GM18868 (cell line): Measurements from ENCODE around the gene CKB.

Experiments
- ATAC-seq: cut with Tn5 transposase; IDR thresholded peaks from one replicate; pipeline ENCODE4 v1.9.1; 2021; ENCODE audit warnings: mild to moderate bottlenecking, moderate library complexity; ENCODE audit not compliant: unreplicated experiment

CKB gene

DNA sequence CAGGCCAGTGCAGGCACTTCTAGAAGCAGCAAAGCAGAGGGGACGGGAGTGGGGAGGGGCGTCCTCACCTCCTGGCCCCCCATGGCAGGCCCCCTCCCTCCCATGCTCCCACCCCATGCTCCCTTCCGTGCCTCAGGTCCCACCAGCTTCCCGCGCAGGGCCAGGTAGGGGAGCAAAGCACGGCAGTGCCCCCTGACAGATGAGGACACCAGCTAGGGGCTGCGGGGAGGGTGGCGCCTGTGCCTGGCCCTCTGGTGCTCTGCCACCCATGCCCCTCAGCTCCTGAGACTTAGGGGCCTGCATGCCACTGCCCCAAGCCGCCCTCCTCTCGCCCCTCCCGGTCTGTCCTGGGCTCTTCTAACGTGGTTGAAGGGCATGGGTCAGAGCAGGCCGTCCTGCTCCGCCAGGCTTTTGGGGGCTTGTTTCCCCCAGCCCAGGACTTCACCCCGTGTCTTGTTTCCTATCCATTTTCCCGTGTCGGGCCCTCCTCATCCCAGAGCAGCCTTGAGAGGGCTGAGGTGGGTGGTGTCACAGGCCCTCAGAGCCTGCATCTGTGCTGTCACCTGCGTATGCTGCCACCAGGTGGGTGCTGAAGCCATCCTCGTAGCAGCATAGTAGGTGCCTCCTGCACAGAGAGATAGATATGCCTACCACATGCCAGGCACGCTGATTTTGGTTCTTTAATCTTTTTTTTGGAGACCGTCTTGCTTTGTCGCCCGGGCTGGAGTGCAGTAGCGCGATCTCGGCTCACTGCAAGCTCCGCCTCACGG is 16.6 kb upstream of the CKB start:
- no peak for ATAC-seq

DNA sequence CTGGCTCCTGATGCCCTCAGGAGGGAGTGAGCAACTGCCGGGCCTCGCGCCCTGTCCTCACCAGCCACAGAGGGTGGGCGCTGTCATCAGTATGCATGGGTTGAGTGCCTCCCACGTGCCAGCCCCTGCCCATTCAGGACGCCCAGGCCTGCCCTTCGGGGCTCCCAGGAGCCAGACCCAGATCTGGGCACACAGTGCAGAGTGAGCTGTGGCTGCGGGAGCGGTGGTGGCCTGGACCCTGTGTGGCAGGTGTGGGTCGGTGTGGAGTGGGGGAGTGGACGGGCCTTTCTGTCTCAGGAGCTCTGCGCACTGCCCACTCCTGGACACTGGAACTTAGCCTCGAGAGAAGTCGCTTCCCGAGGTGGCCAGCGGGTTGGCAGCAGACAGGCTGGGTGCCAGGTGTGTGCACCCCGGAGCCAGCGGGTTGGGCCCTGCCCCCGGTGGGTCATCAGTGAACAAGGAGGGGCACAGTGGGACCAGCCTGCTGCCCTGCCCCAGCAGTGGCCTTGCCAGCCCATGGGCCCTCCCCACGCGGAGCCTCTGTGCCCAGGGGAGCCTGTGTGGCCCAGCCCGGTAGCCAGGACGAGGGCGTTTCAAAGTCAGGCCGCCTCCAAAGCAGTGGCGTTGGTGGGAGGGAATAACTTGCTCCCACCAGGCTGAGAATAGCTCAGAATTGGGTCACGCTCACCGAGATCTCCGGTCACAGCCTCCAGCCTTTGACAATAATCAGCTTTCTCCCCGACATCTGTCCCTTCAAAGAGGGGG is 15.8 kb upstream of the CKB start:
- ATAC-seq = no peak

DNA sequence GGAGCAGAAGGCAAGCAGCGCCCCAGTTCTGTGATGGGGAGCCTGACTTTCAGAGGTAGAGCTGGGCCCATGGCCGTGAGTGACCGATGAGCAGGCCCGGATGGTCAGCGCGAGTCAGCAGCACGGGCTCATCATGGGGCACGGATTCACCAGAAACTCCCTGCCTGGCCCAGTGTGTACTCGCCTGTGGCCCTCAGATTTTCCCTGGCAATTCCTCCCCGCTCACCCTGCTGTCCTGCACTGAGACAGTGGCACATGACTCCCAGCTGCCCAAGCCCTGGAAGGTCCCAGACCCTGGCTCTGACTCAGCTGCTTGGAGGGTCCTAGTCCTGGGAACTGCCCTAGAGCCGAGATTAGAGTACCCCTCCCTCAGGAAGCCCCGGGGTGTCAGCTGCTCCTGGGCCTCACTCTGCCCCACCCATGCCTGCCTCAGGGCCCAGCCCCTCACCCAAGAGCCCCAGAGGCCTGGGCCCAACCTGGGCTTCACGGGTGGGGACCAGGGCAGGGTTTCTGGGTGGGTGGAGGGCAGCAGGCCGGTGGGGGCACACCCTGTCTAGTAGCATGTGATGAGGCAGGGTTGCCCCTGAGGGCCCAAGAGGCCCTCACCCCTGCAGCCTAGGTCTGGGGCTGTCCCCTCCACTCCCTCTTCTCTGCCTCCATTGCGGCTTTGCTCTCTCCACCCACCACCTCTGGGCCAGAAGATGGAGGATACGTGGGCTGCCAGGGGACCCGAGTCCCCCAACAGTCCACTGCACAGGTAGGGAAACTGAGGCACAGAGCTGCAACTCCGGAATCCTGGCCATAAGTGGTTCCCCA is 14.8 kb upstream of the CKB start:
- ATAC-seq = no peak

DNA sequence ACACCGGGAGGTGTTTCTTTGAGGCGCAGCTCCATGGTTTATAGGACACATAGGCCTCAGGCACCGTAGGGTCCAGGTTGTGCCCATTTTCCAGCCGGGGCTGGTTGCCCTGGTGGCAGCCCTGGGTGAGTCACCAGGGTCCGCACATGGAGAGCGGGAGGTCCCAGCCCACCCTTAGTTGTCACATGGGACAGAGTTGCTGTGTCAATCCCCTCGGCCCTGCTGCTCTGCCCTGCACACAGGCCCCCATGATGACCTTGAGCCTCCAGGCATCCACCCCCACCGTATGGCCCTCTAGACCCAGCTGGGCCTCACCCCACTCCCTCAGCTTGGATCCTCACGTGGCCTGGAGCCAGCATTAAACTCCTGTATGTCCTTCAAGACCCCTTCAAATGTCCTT is 14.1 kb upstream of the CKB start:
- no peak for ATAC-seq

DNA sequence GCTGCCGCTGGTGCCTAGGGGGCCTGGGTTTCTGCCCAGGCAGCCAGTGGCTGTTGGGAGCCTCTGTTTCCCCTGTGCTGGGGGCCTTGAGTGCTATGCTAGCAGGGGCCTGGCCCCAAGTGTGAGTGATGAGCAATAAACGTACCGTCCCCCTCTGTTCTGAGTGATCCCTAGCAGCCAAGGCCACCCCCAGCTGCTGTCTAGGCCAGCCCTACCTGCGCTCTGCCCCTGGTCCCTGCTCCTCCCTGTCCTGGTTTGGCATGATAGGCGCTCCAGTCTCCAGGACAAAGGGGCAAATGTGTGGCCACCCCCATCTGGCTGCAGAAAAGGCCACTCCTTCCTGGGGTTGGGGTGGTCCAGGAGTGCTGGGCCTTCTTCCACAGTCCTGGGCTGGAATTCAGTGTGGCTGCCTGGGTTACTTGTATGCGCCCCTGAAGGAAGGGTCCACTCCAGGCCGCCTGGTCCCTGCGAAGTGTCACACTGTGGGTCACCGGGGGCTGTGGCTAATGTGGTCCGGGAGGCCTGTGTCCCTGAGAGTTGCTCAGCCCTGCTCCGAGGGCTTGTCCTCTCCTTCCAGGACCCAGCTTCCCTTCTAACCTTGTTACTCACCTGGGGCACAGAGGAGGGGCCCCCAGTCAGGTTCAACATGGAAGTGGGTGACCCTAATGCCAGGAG is 13.4 kb upstream of the CKB start:
- no peak for ATAC-seq

DNA sequence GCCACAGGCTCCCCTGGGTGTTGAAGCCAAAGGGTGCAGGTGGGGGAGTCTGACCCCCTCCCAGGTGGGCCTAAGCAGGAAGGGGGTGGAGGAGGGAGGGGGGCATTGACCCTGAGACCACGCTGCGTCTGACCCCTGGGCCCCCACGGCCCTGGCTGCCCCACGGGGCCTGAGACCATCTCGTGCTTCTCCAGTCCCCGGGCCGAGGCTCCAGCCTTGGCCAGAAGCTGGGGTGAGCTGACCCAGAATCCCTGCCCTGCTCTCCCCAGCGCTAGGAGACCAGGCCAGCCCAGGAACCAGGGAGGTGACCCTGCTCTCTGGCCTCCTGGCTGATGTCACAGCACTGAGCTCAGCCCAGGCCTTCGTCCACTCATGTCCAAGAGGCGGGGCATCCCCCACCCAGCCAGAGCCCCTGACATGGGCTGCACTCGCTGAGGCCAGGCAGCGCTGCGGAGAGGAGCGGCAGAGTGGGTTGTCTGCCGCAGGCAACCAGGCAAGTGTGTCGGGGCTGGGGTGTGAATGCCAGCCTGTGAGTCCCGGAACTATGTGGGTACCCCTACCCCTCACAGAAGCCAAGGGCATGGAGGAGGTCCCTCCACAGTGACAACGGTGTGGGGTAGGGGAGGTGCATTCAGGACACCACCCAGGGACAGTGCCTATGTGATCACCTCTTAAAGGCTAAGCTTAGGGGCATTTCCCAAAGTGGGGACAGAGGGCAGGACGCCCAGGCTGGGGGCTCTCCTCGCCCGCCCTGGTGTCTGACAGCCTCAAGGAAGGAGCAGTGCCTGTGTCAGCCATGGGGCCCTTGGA is 12.7 kb upstream of the CKB start:
- no peak for ATAC-seq

DNA sequence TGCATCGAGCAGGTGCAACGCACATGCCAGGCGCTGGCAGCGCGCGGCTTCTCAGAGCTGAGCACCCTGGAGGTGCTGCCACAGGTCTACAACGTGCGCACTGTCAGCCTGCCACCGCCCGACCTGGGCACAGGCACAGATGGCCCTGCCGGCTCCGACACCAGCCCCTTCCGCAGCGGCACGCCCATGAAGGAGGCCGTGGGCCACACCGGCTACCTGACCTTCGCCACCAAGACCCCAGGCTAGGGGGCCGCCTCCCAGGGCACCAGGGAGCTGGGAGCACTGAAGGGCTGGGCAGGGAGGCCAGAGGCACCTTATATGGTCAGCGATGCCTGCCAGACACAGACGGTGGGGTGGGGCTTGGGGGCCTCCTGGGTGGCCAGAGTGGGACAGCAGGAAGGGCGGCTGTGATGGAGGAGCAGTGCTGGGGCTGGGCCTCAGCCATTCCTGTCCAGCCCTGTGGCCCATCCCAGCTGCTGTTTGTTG is 12.0 kb upstream of the CKB start:
- no peak for ATAC-seq

DNA sequence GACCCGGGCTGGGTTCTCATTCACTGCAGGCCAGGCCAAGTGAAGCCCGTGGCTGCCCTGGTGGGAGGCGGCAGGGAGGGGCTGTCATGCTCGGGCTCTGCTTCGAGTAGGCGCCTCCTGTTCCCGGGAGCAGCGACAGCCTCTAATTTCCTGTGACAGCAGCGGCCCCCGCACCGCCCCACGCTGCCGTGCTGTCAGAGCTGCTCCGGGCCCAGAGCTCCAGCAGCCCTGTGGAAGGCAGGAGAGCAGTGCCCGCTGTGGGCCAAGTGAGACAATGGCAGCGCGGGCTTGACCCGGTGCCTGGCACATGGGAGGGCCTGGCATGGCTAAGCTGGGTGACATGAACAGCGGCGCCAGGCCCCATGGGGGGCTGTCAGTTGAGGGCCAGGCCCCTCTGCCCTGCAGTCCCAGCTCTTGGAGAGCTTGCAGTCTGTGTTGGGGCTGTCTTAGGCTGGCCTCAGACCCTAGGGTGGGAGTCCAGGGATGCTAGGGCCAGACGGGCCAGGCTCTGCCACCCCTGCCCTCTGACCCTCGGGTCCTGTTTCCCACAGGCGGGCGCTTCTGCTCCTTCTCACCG is 11.5 kb upstream of the CKB start:
- no peak for ATAC-seq

DNA sequence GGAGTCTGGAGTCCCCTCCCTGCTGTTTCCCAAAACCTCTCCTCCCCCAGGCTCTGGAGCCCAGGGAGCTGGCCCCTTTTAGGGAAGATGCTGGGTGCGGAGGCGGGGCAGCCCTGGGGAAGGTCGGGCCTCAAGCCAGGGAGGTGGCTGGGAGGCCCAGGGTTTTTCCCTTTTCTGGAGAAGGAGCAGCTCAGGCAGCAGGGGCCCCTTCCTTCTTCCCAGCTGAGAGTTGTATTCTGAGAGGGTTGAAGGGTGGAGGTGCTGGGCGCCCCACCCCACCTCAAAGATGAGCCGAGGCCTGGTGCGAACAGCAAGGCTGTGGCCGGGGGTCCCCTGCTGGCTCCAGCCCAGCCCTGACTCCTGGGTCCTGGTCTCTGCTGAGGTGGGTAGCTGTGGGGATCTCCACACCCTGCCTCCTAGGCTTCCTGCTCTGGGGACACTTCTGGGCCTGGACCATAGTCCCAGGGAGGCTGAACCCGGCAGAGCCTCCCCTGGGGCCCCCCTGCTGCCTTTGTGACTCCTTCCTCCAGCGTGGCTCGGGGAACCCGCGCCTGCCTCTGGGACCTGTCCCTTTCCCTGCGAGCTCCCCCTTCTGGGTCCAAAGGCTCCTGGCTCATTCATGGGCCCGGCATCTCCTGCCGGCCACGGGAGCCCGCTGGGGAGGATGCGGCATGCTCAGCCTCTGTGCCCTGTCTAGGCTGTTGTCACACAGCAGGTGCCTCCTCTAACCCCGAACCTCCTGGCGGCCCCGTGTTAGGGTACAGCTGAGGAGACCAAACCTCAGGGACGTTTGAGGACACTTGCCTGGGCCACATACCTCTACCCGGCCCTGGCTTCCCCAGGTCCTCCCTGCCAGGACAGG is 10.7 kb upstream of the CKB start:
- no peak for ATAC-seq

DNA sequence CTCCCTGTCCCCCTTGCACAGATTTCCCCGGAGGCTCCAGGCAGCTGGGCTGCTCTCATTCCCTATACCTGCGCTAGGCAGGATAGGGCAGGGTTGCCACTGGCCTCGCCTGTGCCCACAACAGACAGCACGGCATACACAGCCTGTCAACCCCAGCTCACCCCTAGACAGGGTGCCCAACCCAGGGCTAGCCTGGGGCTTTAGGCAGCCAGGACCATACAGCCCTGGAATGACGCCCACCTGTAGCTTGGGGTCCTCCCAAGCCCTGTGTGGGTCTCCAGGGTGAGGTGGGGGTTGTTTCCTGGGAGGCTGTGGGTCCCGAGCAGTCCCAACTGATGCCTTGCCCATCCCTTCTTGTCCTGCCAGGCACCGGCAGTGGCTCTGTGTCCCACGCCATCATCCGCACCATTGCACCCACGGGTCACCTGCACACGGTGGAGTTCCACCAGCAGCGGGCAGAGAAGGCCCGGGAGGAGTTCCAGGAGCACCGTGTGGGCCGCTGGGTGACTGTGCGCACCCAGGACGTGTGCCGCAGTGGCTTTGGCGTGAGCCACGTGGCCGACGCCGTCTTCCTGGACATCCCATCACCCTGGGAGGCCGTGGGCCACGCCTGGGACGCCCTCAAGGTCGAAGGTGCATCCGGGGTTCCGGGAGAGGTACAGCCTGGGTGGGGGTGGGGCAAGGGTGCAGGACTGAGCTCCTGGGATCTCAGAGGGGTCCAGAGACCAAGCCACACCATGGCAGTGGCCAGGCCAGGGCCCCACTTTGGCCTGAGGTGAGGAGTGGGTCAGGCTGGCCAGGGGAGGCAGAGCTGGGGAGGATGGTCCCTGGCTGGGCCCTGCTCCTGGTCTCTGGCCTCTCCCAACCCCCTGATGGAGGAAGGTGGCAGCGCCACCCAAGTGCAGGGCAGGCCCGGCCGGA is 9.8 kb upstream of the CKB start:
- ATAC-seq = no peak

DNA sequence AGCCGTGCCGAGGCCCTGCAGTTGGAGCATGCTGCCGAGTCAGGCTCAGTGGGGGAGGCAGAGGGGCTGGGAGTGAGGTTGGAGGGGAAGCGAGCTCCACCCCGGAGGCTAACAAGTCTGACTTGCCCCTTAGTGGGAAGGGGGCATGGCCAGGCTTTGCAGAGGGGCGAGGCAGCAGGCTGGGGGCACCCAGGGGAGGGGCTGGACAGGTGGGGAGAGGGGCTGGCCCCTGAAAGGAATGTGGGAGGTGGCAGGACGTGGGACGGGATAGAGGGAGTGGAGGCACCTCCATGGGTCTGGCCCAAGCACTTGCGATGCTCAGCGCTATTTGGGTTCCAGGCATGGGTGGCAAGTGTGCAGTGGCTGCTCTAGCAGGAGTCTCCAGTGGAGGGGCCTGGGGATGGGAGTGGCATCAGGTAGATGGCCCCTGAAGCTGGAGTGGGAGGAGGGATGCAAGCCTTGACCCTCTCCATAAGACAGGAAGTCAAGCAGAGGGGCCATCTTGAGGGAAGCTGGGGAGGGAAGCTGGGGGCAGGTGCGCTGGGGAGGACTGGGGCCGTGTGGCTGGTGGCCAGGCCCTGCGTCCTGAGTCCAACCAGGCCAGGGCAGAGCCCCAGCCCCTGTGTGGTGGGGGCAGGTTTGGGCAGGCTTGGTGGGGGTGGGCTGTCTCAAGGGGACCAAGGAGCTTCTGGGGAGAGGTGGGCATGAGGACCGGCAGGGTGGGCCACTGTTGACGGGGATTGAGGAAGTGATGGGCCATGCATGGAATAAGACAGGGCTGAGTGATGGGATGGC is 9.0 kb upstream of the CKB start:
- no peak for ATAC-seq

DNA sequence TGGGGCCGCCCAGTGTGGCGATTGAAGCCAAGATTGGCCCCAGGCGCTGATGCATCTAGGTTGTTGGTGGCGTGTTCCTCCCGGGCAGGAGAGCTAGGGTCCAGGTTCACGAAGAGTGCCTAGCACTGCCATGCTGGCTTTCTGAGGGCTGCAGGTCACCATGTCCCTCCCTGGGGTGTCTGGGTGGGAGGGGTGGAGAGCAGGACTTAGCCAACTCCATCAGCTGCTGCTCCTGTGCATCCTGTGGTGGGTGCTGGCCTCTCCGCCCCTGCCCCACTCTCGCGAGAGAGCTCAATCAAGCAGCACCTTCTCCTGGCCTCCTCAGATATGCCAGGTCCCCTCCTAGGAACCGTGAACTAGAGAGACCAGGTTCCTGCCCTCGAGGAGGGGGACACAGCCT is 8.2 kb upstream of the CKB start:
- ATAC-seq = no peak

DNA sequence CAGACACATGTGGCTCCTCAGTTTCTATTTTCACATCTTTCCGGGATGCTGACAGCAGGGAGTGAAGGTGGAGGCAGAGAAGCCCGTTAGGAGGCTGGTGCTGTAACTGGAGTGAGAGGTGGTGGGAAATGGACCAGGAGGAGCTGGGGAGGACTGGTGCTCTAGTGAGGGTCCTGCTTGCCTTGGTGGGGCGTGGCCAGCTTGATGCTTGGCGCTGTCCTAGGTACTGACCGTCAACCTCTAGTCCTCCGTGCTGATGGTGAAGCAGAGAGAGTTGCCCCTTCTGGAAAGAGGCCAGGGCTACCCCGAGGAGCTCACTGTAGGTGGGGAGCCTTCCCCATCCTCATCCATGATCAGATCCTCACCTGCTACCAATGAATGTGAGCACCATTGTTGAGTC is 7.8 kb upstream of the CKB start:
- no peak for ATAC-seq

DNA sequence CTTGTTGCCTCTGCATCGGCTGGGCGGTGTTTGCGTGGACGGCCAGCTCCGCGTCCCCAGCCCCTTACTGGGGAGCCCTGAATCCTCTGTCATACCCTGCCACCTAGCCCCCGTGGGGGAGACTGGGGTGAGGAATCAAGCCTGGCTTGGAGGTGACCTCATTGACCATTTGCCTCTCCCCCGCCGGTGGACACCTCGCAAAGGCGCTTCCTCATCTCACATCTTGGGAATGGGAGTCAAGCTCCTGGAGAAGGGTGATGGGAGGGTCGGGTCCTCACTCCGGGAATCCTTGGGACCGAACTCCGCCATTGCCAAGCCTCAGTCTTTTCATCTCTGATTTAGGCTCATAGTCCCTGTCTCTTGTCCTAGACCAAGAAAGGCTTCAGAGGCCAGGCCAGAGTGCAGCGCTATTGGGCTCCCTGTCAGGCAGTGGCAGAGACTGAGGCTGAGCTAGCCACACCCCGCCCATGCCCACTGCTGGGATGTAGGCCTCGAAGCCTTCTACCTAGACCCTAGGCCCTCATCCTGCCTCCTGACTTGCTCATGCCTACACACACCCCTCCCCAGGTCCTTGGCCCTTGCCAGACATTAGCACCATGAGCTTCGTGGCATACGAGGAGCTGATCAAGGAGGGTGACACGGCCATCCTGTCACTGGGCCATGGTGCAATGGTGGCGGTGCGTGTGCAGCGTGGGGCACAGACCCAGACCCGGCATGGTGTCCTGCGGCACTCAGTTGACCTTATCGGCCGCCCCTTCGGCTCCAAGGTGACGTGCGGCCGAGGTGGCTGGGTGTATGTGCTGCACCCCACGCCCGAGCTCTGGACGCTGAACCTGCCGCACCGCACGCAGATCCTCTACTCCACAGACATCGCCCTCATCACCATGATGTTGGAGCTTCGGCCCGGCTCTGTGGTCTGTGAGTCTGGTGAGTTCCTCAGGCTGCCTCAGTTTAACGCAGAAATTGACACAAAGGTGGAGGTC is 7.0 kb upstream of the CKB start:
- ATAC-seq = no peak

DNA sequence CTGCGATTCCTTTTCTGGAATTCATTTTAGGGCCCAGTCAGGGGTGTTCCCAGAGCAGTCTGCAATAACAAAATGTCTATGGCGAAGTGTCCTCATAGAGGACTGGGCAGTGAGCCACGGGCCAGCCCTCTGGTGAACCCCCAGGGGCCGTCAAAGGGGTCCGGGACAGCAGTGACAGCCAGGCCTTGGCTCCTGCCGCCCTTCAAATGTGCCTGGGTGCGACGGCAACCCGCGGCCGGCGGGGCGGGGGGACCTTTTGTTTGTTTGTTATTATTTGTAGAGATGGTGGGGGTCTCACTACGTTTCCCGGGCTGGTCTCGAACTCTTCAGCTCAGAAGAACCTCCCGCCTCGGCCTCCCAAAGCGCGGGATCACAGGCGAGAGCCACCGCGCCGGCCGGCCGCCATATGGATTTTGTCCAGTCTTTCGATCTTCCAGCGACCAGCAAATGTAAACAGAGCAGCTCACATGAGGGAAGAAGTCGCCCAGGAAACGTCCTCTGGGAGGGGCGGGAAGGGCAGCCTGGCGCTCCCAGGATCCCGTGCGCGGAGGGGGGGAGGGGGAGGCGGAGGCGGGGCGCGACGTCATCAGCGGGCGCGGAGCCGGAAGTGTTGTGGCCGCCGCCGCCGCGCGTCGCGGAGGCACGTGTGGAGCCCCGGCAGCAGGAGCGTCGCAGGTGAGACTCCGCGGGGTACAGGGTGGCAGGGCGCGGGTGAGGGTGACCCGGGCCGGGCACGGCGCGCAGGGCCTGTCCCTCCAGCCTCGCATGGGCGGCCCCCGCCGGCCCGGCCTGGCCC is 6.2 kb upstream of the CKB start, which contains the start of gene TRMT61A:
TRMT61A (plus strand) TSS at position 610 of the 796 bp plus-strand sequence. CDS start 783 bp downstream, outside the sequence.
- no peak for ATAC-seq
